SU-DHL-6 (cell line): Measurements from ENCODE around the gene CHIC1.

Source experiments
- H2AFZ ChIP-seq: fragments of 200-600 bp; sonication (generic); 2 replicates; pipeline ENCODE4 v1.6.1; 2014; ENCODE audit warnings: low read depth, mild to moderate bottlenecking, moderate library complexity, mixed read lengths, antibody characterized with exemption, low read length; ENCODE audit not compliant: severe bottlenecking
- H3F3A ChIP-seq: fragments of 200-600 bp; shearing (Covaris generic); 2 replicates; pipeline ENCODE4 v1.6.0; 2016; ENCODE audit warnings: antibody characterized with exemption, mild to moderate bottlenecking; ENCODE audit not compliant: insufficient read depth
- H3K27ac ChIP-seq: fragments of 200-600 bp; sonication (generic); 2 replicates; pipeline ENCODE4 v1.5.1; 2016; ENCODE audit warnings: low read depth, mild to moderate bottlenecking, low read length, moderate library complexity, mixed read lengths
- H3K27me3 ChIP-seq: fragments of 200-600 bp; sonication (generic), shearing (Covaris generic); 2 replicates; pipeline ENCODE4 v1.6.0; 2014; ENCODE audit warnings: mild to moderate bottlenecking, low read length
- H3K36me3 ChIP-seq: fragments of 200-600 bp; sonication (generic); 2 replicates; pipeline ENCODE4 v1.6.1; 2014; ENCODE audit warnings: mild to moderate bottlenecking, low read length, mixed read lengths
- H3K4me2 ChIP-seq: fragments of 300-600, 200-600 bp; shearing (Covaris generic), sonication (generic); 2 replicates; pipeline ENCODE4 v1.6.0; 2014; ENCODE audit warnings: low read length, low read depth, mild to moderate bottlenecking; ENCODE audit not compliant: poor library complexity, severe bottlenecking
- H3K4me3 ChIP-seq: fragments of 200-600 bp; sonication (generic); 2 replicates; pipeline ENCODE4 v1.5.1; 2014; ENCODE audit warnings: antibody characterized with exemption, low read length, mild to moderate bottlenecking, mixed read lengths; ENCODE audit not compliant: insufficient read depth, poor library complexity, severe bottlenecking
- H3K79me2 ChIP-seq: fragments of 200-600 bp; sonication (generic); 2 replicates; pipeline ENCODE4 v1.6.1; 2014; ENCODE audit warnings: mild to moderate bottlenecking, low read length, moderate library complexity; ENCODE audit not compliant: insufficient read depth
- H3K9ac ChIP-seq: fragments of 200-600 bp; sonication (generic); 2 replicates; pipeline ENCODE4 v1.7.0; 2014; ENCODE audit warnings: mild to moderate bottlenecking, low read length
- H3K9me2 ChIP-seq: fragments of 200-600 bp; sonication (generic); replicated peaks from 2 replicates; pipeline ENCODE4 v1.6.1; 2014; ENCODE audit warnings: low read length; ENCODE audit not compliant: insufficient read depth
- H3K9me3 ChIP-seq: fragments of 200-600 bp; sonication (generic); 2 replicates; pipeline ENCODE4 v1.6.1; 2014; ENCODE audit warnings: low read length, mixed read lengths; ENCODE audit not compliant: insufficient read depth
- H4K20me1 ChIP-seq: fragments of 200-600 bp; sonication (generic); 2 replicates; pipeline ENCODE4 v1.6.1; 2014; ENCODE audit warnings: low read depth, mild to moderate bottlenecking, antibody characterized with exemption, low read length, moderate library complexity, mixed read lengths
- CTCF ChIP-seq: fragments of 200-600 bp; sonication (generic); IDR thresholded peaks from one replicate; pipeline ENCODE4 v1.5.1; 2017; ENCODE audit warnings: antibody characterized with exemption, mild to moderate bottlenecking, low read length, moderate library complexity; ENCODE audit not compliant: insufficient read depth, poor library complexity, severe bottlenecking
- EZH2phosphoT487 ChIP-seq: fragments of 200-600 bp; sonication (generic), shearing (Covaris generic); conservative IDR thresholded peaks from 2 replicates; pipeline ENCODE4 v1.6.1; 2018; ENCODE audit warnings: mild to moderate bottlenecking, antibody characterized with exemption, low read length, moderate library complexity, mixed read lengths

The CHIC1 gene

DNA sequence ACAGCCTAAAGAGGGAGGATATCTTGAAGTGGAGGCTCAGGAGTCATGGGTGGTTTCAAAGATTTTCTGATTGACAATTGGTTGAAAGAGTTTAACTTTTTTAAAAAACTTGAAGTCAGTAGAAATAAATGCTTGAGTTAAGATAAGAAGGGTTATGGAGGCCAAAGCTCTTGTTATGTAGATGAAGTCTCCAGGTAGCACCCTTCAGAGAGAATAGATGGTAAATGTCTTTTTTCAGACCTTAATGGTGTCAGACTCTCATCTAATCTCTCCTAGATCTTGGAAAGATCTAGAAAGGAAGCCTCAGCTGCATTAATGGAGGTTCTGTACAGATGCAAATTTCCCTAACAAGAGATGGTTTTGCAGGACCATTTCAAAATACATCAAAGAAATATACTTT lies 6.8 kb upstream of the CHIC1 start:
- H3K9ac ChIP-seq: no peak overlapping the region
- H2AFZ ChIP-seq: no peak overlapping the region
- H3K9me2 ChIP-seq: no peaks in the 10 kb centered on the region
- H3K9me3 ChIP-seq: no peaks in the 10 kb centered on the region
- no peaks in the 10 kb centered on the region for H3K36me3 ChIP-seq
- H3K4me3 ChIP-seq: no peak overlapping the region
- H3K4me2 ChIP-seq: no peak overlapping the region
- H3K27ac ChIP-seq: no peak overlapping the region
- no peaks in the 10 kb centered on the region for H3K79me2 ChIP-seq
- no peaks in the 10 kb centered on the region for H4K20me1 ChIP-seq
- no peaks in the 10 kb centered on the region for H3K27me3 ChIP-seq
- TF ChIP-seq EZH2phosphoT487 (no peak), CTCF (no peak)
- no peaks in the 10 kb centered on the region for H3F3A ChIP-seq

DNA sequence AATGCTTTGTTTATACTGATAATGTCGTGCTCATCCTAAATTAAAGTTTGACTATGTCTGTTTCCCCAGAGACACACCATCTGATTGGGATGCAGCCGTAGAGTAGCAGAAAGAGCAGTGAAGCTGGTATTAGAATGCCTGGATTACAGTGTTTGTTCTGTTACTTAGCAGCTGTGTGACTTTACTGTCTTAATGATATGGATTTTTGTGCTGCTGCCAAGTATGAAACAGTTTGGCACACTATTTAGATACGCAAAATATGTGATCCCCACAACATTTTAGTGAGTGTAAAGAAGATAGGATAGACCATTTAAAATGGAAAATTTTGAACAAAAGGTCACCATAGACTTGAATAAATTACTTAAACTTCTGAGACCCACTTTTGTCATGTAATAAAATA lies 1.2 kb upstream of the CHIC1 start:
- peak overlapping the region; percentile 75 for H3K4me2 ChIP-seq
- no peaks in the 10 kb centered on the region for H4K20me1 ChIP-seq

GRCh38 chrX:73562458-73562857 lies 539 bp upstream of the CHIC1 start:
- peak overlapping the region; percentile 50; the same call in 1 of the 2 replicates for H3K27ac ChIP-seq
- H4K20me1 ChIP-seq: no peaks in the 10 kb centered on the region
- H2AFZ ChIP-seq: peak overlapping the region; percentile 87
- no peaks in the 10 kb centered on the region for H3K36me3 ChIP-seq
- H3K9ac ChIP-seq: peak overlapping the region; percentile 72
- H3K9me2 ChIP-seq: no peaks in the 10 kb centered on the region
- H3K79me2 ChIP-seq: peaks cover 4% of the 10 kb centered on the region; the same call in 1 of the 2 replicates
- peaks cover 11% of the 10 kb centered on the region; the same call in 1 of the 2 replicates for H3F3A ChIP-seq
- peak overlapping the region; percentile 75 for H3K4me2 ChIP-seq
- no peaks in the 10 kb centered on the region for H3K9me3 ChIP-seq
- no peaks in the 10 kb centered on the region for H3K27me3 ChIP-seq
- H3K4me3 ChIP-seq: peak overlapping the region; percentile 76
- TF ChIP-seq EZH2phosphoT487 (no peak), CTCF (no peak)

More for the DNA sequence above, 1.2 kb upstream of the CHIC1 start:
- Histone ChIP-seq H3K27me3 (no peaks in the 10 kb centered on the region), H3K36me3 (no peaks in the 10 kb centered on the region), H3K79me2 (peaks cover 4% of the 10 kb centered on the region; the same call in 1 of the 2 replicates), H3K9ac (peak overlapping the region; percentile 72), H3K9me2 (no peaks in the 10 kb centered on the region), H3F3A (peaks cover 11% of the 10 kb centered on the region; the same call in 1 of the 2 replicates), H3K9me3 (no peaks in the 10 kb centered on the region), H2AFZ (peak overlapping the region; percentile 87), H3K27ac (no peak overlapping the region), H3K4me3 (peak overlapping the region; percentile 76)
- TF ChIP-seq EZH2phosphoT487 (no peak), CTCF (no peak)

GRCh38 chrX:73563738-73564068 lies 706 bp downstream of the CHIC1 start:
- no peaks in the 10 kb centered on the region for H3K9me2 ChIP-seq
- H3K36me3 ChIP-seq: no peaks in the 10 kb centered on the region
- H3F3A ChIP-seq: peaks cover 11% of the 10 kb centered on the region; the same call in 1 of the 2 replicates
- peaks cover 4% of the 10 kb centered on the region; the same call in 1 of the 2 replicates for H3K79me2 ChIP-seq
- H2AFZ ChIP-seq: peak overlapping the region; percentile 78
- H3K9me3 ChIP-seq: no peaks in the 10 kb centered on the region
- no peaks in the 10 kb centered on the region for H3K27me3 ChIP-seq
- H4K20me1 ChIP-seq: no peaks in the 10 kb centered on the region
- H3K27ac ChIP-seq: peak overlapping the region; percentile 73
- H3K4me3 ChIP-seq: peak overlapping the region; percentile 69
- H3K9ac ChIP-seq: peak overlapping the region; percentile 72
- TF ChIP-seq CTCF: no peak
- no peak for TF ChIP-seq EZH2phosphoT487
- H3K4me2 ChIP-seq: peak overlapping the region; percentile 81
